OCI-LY1 (cell line): Measurements from ENCODE around the gene ELL2.

Experiments used
- CTCF ChIP-seq: fragments of 200-600 bp; sonication (generic), shearing (Covaris generic); IDR thresholded peaks from 2 replicates; pipeline ENCODE4 v1.5.1; 2017; ENCODE audit warnings: mild to moderate bottlenecking, antibody characterized with exemption, low read length, moderate library complexity, mixed read lengths
- EZH2 ChIP-seq: fragments of 200-600 bp; sonication (generic), shearing (Covaris generic); IDR thresholded peaks from 2 replicates; pipeline ENCODE4 v1.8.0; 2017; ENCODE audit warnings: borderline replicate concordance, mixed run types, mild to moderate bottlenecking, antibody characterized with exemption, low read length, moderate library complexity, mixed read lengths

- TF ChIP-seq EZH2 (no peak), CTCF (no peak)
Observed at GRCh38 chr5:95938347-95938746, 23.3 kb downstream of the ELL2 start.
